Prostate gland (tissue), 2 donors: Measurements from ENCODE around the gene RECQL.

Source experiments
- CTCF ChIP-seq, 4 experiments: fragments of 200-600 bp in 2 of 4; fragments of 450-650 bp in 2 of 4; sonication (generic) in 2 of 4; IDR thresholded peaks; 1 replicate in 3 of 4; 2 replicates in 1 of 4; pipeline ENCODE4 v1.5.1; 2016 to 2019; ENCODE audit warnings: antibody characterized with exemption in 4 of 4, mild to moderate bottlenecking in 2 of 4, moderate library complexity in 2 of 4
- POLR2AphosphoS5 ChIP-seq: sonication (generic); formaldehyde crosslinking; IDR thresholded peaks from one replicate; pipeline ENCODE4 v1.6.1; 2017; ENCODE audit warnings: antibody characterized with exemption

- TF ChIP-seq CTCF (IDR thresholded peaks at IDR 0.05) = no peak
- no peak for TF ChIP-seq POLR2AphosphoS5
These were observed 613 bp downstream of the RECQL start for GRCh38 chr12:21500786-21501257.
